Mucosa of descending colon (tissue), 3 donors: Measurements from ENCODE around the gene EXOSC6. TPM values are rescaled to one million over a fixed set of nuclear protein-coding genes. Genes with fewer than 3 reads are reported as not detected.
A peak's percentile ranks its signal among the peaks of the same experiment; 100 is the strongest.
"Not testable (repeated sequence)": the region's sequence is repeated elsewhere in the genome, so short reads cannot be mapped to it uniquely, and the experiment has no call there.

Experiments used
- ATAC-seq: fragments of 200-7000 bp; cut with Tn5 transposase; one replicate; pipeline ENCODE4 v1.9.1; 2020; ENCODE audit warnings: mild to moderate bottlenecking, moderate library complexity
- DNase-seq, 3 donors: peaks; one replicate each; pipeline ENCODE4 v3.0.0-alpha.2; 2020
- H3K36me3 ChIP-seq: fragments of 200-600 bp; one replicate; pipeline ENCODE4 v1.8.0; 2021; ENCODE audit warnings: low read depth, mild to moderate bottlenecking
- H3K4me1 ChIP-seq: fragments of 200-600 bp; one replicate; pipeline ENCODE4 v1.8.0; 2021; ENCODE audit warnings: low read depth, mild to moderate bottlenecking
- H3K4me3 ChIP-seq: fragments of 200-600 bp; one replicate; pipeline ENCODE4 v1.8.0; 2021; ENCODE audit warnings: mild to moderate bottlenecking
- H3K9me3 ChIP-seq: fragments of 200-600 bp; one replicate; pipeline ENCODE4 v1.8.0; 2021; ENCODE audit warnings: mild to moderate bottlenecking
- intact Hi-C, 2 donors: fragments of 100-400 bp; cut with DNase I in 1 of 2; cut with micrococcal nuclease in 1 of 2; formaldehyde crosslinking; loops; one replicate each; pipeline versions ENCODE4 v1.11.0 to v1.11.1; 2022; cut with DNase I, micrococcal nuclease
- long read RNA-seq, 2 donors: library from polyadenylated mRNA; unstranded; transcript quantifications; one replicate each; pipeline ENCODE4 v2.0.0, GENCODE V29; 2019 to 2021
- total RNA-seq, 3 donors: library from RNA; stranded (reverse); fragmentation: NEBNext Ultra II Directional in 2 of 3; extraction: Animal tissue kit (Norgen Biotek cat#: 25700) in 2 of 3; gene quantifications; one replicate each; pipeline versions ENCODE4 v1.2.1 to v1.2.4, GENCODE V29; 2021 to 2023
- TF ChIP-seq, protein P1 (sequence below): fragments of 200-600 bp; IDR thresholded peaks from one replicate; pipeline ENCODE4 v1.8.0; 2022; ENCODE audit warnings: antibody characterized with exemption, mild to moderate bottlenecking
- donor health status: DM: no; HTN: no; CAD: no; lungs with moderate emphysema.
- donor health status: DM: no; HTN: no; CAD: no.
- donor health status: DM: no; HTN: yes; CAD: no.

Gene EXOSC6
- total RNA-seq: 10 to 100 TPM; 14.7 to 29.3 (median 19.4) TPM
- long read RNA-seq, donor 1, full-length matches to known transcripts: 54 of 55 reads
- long read RNA-seq, donor 1, partial matches to known transcripts: 0 of 55 reads
- long read RNA-seq, donor 1, other reads (novel, unspliced or antisense): 1 of 55 reads
- long read RNA-seq, donor 2, full-length matches to known transcripts: 4 of 4 reads
- long read RNA-seq, donor 2, partial matches to known transcripts: 0 of 4 reads
- long read RNA-seq, donor 2, other reads (novel, unspliced or antisense): 0 of 4 reads

DNA sequence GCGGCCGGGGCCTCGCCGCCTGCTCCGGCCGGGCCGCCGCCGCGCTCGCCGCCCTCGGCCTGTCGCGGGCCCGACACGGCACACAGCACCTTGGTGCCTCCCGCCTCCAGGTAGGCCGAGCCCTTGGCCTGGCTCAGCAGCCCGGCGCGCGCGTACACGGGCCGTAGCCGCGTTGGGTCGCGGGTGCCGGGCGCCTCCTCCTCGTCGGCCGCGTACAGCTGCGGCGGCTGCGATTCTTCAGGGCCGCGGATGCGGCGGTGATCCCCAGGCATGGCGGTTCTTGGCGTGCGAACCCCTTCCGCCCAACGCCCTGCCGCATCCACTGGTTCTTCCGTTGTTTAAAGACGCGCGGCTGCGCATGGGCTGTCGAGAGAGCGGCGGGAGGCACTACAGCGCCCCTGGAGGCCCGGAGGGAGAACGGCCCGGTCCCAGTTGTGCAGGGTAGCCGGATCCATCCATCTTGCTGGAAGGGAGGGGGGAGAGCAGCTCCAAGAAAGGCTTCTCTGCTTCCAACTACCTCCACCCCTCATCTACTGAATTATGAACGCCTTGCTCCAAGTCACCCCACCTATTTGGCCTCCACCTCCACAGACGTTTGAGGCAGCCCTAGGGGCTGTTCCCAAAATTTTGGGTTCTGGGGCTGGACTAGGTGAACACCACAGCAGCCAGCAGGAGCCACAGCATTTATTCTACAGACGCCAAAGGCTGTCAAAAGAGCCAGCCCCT lies at the start of gene EXOSC6:
Gene EXOSC6, minus strand, starts transcription at position 312 of the 726 bp plus-strand sequence. Its CDS starts 40 bp downstream, at position 272.
- Histone ChIP-seq H3K36me3 (peaks cover 5% of the 10 kb centered on the region), H3K4me1 (peaks cover 16% of the 10 kb centered on the region), H3K4me3 (peak within 1 kb of the TSS; percentile 50), H3K9me3 (no peaks in the 10 kb centered on the region)
- TF ChIP-seq, protein P1, sequence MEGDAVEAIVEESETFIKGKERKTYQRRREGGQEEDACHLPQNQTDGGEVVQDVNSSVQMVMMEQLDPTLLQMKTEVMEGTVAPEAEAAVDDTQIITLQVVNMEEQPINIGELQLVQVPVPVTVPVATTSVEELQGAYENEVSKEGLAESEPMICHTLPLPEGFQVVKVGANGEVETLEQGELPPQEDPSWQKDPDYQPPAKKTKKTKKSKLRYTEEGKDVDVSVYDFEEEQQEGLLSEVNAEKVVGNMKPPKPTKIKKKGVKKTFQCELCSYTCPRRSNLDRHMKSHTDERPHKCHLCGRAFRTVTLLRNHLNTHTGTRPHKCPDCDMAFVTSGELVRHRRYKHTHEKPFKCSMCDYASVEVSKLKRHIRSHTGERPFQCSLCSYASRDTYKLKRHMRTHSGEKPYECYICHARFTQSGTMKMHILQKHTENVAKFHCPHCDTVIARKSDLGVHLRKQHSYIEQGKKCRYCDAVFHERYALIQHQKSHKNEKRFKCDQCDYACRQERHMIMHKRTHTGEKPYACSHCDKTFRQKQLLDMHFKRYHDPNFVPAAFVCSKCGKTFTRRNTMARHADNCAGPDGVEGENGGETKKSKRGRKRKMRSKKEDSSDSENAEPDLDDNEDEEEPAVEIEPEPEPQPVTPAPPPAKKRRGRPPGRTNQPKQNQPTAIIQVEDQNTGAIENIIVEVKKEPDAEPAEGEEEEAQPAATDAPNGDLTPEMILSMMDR: peak; percentile 94
- DNase-seq (peak; percentile 93 to 95 (median 94)), ATAC-seq (peak; percentile 97)
- intact Hi-C loops: no loop called here

DNA sequence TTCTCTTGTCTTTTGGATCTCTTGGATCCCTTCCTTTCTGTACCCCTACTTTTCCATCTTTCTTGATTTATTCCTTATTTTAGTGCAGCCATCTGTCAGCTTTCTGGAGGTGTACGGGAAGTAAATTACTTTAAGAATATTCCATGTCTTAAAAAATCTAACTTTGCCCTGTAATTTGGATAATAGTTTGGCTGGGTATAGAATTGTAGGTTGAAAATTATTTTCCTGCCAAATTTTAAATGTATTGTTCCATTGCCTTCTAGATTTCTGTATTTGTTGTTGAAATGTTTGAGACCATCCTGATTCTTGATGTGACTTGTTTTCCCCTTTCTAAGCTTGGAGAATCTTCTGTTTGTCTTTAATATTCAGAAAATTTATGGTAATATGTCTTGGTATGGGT lies 49.4 kb upstream of the EXOSC6 start:
- Histone ChIP-seq H3K9me3 (no peaks in the 10 kb centered on the region), H3K4me3 (no peak overlapping the region), H3K4me1 (peaks cover 3% of the 10 kb centered on the region), H3K36me3 (no peaks in the 10 kb centered on the region)
- intact Hi-C loops: no loop called here
- no peak for ATAC-seq
- TF ChIP-seq, protein P1: no peak
- no peak for DNase-seq

DNA sequence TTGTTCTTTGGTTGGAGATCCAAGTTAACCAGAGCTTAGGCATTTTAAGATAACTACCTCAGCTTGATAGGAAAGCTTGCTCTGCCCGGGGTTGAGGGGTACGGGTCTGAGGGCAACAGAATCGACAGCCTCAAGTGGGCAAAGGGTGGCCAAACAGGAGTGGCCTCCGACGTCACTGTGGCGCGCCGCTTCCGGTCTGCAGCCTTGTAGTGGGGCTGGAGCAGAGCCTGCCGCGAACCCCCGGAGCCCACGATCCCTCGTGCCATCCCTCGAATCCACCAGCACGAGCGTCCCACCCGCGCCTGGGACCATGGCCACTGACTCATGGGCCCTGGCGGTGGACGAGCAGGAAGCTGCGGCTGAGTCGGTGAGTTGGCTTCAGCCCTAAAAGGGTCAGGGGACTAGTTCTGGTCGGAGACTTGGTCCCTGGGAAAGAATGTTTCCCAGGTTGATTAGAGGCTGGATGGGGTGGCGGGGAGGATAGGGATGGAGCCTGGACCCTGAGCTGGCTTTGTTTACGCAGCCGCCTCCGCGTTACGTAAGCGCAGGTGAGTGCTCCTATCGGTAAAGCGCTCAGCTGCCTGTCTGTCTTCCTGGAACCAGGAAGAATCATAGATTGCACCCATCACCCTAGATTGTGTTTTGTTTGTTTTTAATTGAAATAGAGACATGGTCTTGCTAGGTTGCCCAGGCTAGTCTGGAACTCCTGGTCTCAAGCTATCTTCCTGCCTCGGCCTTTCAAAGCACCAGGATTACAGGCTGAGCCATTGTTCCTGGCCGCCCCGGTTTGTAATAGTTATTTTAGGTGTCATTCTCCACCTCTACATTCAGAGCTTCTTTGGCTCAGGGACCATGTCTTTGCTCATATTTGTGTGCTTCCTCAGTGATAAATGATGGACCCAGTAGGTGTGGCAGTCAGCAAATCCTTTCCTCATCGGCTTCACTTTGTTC lies 47.5 kb upstream of the EXOSC6 start, which contains the start of gene DDX19B:
Gene DDX19B, plus strand, starts transcription at position 199 of the 951 bp plus-strand sequence. Its CDS starts 112 bp downstream, at position 311.
- intact Hi-C loops: no loop called here
- Histone ChIP-seq H3K4me3 (peak within 1 kb of the TSS; percentile 87), H3K36me3 (no peaks in the 10 kb centered on the region), H3K4me1 (peaks cover 3% of the 10 kb centered on the region), H3K9me3 (no peaks in the 10 kb centered on the region)
- ATAC-seq: peak; percentile 96
- peak; percentile 88 to 89 (median 89) for DNase-seq
- TF ChIP-seq, protein P1: no peak

DNA sequence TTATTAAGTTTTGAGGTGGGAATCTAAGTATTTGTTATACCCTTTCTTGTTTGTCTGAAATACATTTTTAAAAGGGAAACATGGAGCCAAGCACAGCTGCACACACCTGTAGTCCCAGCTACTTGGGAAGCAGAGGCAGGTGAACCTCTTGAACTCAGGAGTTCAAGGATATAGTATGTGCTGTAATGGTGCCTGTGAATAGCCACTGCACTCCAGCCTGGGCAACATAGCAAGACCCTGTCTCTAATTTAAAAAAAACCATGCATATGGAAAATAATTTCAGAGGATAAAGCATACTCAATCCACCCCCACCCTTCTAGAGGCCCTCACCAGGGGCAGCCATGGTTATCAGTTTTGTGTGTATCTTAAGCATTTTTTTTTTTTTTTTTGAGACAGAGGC lies 43.9 kb upstream of the EXOSC6 start:
- Histone ChIP-seq H3K4me3 (no peak overlapping the region), H3K9me3 (no peaks in the 10 kb centered on the region), H3K36me3 (no peaks in the 10 kb centered on the region), H3K4me1 (peaks cover 3% of the 10 kb centered on the region)
- intact Hi-C loops: no loop called here
- no peak for ATAC-seq
- TF ChIP-seq, protein P1: no peak
- no peak for DNase-seq

DNA sequence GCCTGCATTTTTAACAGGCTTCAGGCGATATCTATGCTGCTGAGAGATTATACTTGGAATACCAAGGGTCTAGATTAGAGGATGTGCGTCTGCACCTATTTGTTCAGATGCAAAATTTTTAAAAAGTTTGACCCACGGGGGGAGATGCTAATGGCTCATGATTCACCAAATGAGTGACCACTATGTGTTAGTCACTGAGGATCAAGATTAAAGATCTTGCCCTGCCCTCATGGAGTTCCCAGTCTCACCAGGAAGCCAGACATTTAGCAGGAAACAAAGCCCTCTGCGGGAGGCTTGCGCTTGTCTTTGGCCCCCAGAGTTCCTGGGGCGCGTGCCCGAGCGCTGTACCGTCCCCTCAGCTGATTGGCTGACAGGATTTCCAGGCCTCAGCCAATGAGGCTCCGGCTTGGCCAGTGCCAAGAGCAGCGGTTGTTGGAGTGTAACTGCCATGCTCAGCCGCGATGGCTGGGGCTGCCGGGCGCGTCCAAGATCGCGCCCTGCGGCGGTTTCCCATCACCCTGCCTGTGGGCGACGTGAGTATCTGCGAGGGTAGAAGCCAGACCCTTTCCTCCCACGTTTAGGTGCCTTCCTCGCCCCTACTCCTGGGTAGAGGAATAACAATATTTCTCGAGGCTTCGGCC lies 42.8 kb upstream of the EXOSC6 start:
- intact Hi-C loops: no loop called here
- no peak overlapping the region for H3K4me3 ChIP-seq
- H3K9me3 ChIP-seq: no peaks in the 10 kb centered on the region
- no peak for ATAC-seq
- H3K4me1 ChIP-seq: peaks cover 3% of the 10 kb centered on the region
- TF ChIP-seq, protein P1: no peak
- DNase-seq: no peak
- no peaks in the 10 kb centered on the region for H3K36me3 ChIP-seq

DNA sequence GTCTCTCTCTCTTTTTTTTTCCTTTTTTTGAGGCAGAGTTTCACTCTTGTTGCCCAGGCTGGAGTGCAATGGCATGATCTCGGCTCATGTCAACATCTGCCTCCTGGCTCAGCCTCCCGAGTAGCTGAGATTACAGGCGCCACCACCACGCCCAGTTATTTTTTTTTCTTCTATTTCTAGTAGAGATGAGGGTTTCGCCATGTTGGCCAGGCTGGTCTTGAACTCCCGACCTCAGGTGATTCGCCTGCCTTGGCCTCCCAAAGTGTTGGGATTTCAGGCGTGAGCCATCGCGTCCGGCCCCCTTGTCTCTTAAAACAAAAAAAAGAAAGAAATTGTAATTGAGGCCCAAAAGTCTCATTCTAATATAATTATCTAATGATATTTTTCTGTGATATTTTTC lies 40.4 kb upstream of the EXOSC6 start:
- H3K4me3 ChIP-seq, H3K4me1 ChIP-seq, DNase-seq, H3K9me3 ChIP-seq, intact Hi-C loops, H3K36me3 ChIP-seq, ATAC-seq: not testable (repeated sequence)
